ENCODE results near the gene ZNF471.

DNA sequence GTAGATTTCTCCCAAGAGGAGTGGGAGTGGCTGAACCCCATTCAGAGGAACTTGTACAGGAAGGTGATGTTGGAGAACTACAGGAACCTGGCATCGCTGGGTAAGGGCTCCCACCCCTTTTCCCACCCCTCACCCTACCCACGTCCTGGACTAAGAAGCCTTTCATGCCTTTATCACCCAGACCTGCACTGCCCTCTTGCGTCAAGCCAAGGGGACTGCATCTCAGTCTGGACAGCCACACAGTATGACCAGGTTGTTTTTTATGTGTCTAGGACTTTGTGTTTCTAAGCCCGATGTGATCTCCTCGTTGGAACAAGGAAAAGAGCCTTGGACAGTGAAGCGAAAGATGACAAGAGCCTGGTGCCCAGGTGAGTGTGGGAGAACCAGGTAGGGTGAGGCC, 39.9 kb downstream of the ZNF471 start:
- TF ChIP-seq, protein P1, sequence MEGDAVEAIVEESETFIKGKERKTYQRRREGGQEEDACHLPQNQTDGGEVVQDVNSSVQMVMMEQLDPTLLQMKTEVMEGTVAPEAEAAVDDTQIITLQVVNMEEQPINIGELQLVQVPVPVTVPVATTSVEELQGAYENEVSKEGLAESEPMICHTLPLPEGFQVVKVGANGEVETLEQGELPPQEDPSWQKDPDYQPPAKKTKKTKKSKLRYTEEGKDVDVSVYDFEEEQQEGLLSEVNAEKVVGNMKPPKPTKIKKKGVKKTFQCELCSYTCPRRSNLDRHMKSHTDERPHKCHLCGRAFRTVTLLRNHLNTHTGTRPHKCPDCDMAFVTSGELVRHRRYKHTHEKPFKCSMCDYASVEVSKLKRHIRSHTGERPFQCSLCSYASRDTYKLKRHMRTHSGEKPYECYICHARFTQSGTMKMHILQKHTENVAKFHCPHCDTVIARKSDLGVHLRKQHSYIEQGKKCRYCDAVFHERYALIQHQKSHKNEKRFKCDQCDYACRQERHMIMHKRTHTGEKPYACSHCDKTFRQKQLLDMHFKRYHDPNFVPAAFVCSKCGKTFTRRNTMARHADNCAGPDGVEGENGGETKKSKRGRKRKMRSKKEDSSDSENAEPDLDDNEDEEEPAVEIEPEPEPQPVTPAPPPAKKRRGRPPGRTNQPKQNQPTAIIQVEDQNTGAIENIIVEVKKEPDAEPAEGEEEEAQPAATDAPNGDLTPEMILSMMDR (conservative IDR thresholded peaks at IDR 0.05; ENCODE audit: low read length) = no peak
- no peak for TF ChIP-seq EZH2phosphoT487 (IDR thresholded peaks at IDR 0.05; ENCODE audit: borderline replicate concordance, low read depth, low read length)

Measured in OCI-LY7 (cell line).